DND-41 (cell line): ENCODE data around the gene PAIP2.

Experiments used
- CTCF ChIP-seq: IDR thresholded peaks from 2 replicates; pipeline ENCODE4 v1.5.1; 2012; ENCODE audit warnings: borderline replicate concordance, low read length, moderate library complexity, mild to moderate bottlenecking; ENCODE audit not compliant: poor library complexity, severe bottlenecking; ENCODE audit errors: extremely low read depth
- EZH2 ChIP-seq: IDR thresholded peaks from 3 replicates; pipeline ENCODE4 v1.6.1; 2012; ENCODE audit warnings: borderline replicate concordance, low read depth, mild to moderate bottlenecking, moderate library complexity, low read length, inconsistent platforms; ENCODE audit not compliant: severe bottlenecking

GRCh38 chr5:139383275-139383992, 41.8 kb downstream of the PAIP2 start, which contains the start of gene SLC23A1:
- TF ChIP-seq CTCF (no peak), EZH2 (no peak)
